BLaER1 (cell line): ENCODE results near the gene EFNB1.

Experiments
- H3K27ac ChIP-seq: shearing (Covaris generic); formaldehyde crosslinking; 2 replicates; pipeline ENCODE4 v1.8.1; 2022
- H3K27me3 ChIP-seq: shearing (Covaris generic); formaldehyde crosslinking; 2 replicates; pipeline ENCODE4 v1.8.1; 2022
- H3K36me3 ChIP-seq: shearing (Covaris generic); formaldehyde crosslinking; 2 replicates; pipeline ENCODE4 v1.8.1; 2022
- H3K4me1 ChIP-seq: shearing (Covaris generic); formaldehyde crosslinking; 2 replicates; pipeline ENCODE4 v1.8.1; 2022
- H3K4me2 ChIP-seq: shearing (Covaris generic); formaldehyde crosslinking; 2 replicates; pipeline ENCODE4 v1.8.1; 2022
- H3K4me3 ChIP-seq: shearing (Covaris generic); formaldehyde crosslinking; 2 replicates; pipeline ENCODE4 v1.8.1; 2022
- H3K9ac ChIP-seq: shearing (Covaris generic); formaldehyde crosslinking; 2 replicates; pipeline ENCODE4 v1.8.1; 2022
- H3K9me3 ChIP-seq: shearing (Covaris generic); formaldehyde crosslinking; 2 replicates; pipeline ENCODE4 v1.8.1; 2022
- H4K20me1 ChIP-seq: shearing (Covaris generic); formaldehyde crosslinking; 2 replicates; pipeline ENCODE4 v1.8.1; 2022
- Cebpa-rat ChIP-seq: shearing (Covaris generic); IDR thresholded peaks from 2 replicates; pipeline ENCODE4 v1.8.1; 2022

EFNB1 gene

GRCh38 chrX:68852046-68852445, 23.2 kb downstream of the EFNB1 start:
- Histone ChIP-seq H4K20me1 (no peaks in the 10 kb centered on the region), H3K4me3 (no peak overlapping the region), H3K27me3 (peaks cover 87% of the 10 kb centered on the region), H3K36me3 (no peaks in the 10 kb centered on the region), H3K27ac (no peak overlapping the region), H3K9me3 (no peaks in the 10 kb centered on the region), H3K4me2 (no peak overlapping the region), H3K9ac (no peak overlapping the region), H3K4me1 (no peaks in the 10 kb centered on the region)
- TF ChIP-seq Cebpa-rat, result no peak

- Histone ChIP-seq H3K27ac (no peak overlapping the region), H4K20me1 (no peaks in the 10 kb centered on the region), H3K36me3 (no peaks in the 10 kb centered on the region), H3K4me2 (no peak overlapping the region), H3K27me3 (peaks cover 87% of the 10 kb centered on the region), H3K9me3 (no peaks in the 10 kb centered on the region), H3K4me3 (no peak overlapping the region), H3K9ac (no peak overlapping the region), H3K4me1 (no peaks in the 10 kb centered on the region)
- no peak for TF ChIP-seq Cebpa-rat
Measured at GRCh38 chrX:68853665-68854251, 24.9 kb downstream of the EFNB1 start.

- TF ChIP-seq Cebpa-rat, result no peak
- H3K9ac ChIP-seq, result no peak overlapping the region
- H3K27me3 ChIP-seq, result peaks cover 93% of the 10 kb centered on the region
- H3K9me3 ChIP-seq, result no peaks in the 10 kb centered on the region
- H3K36me3 ChIP-seq, result no peaks in the 10 kb centered on the region
- peak overlapping the region; percentile 13; the same call in 1 of the 2 replicates for H3K27ac ChIP-seq
- H4K20me1 ChIP-seq, result peaks cover 3% of the 10 kb centered on the region; the same call in 1 of the 2 replicates
- no peak overlapping the region for H3K4me3 ChIP-seq
- H3K4me1 ChIP-seq, result peaks cover 7% of the 10 kb centered on the region
- peak overlapping the region; percentile 32; the same call in 1 of the 2 replicates for H3K4me2 ChIP-seq
Measured at GRCh38 chrX:68865300-68865699, 36.5 kb downstream of the EFNB1 start.

- Histone ChIP-seq H4K20me1 (peaks cover 6% of the 10 kb centered on the region; the same call in 1 of the 2 replicates), H3K9ac (no peak overlapping the region), H3K27me3 (peaks cover 93% of the 10 kb centered on the region), H3K4me2 (peak overlapping the region; percentile 32; the same call in 1 of the 2 replicates), H3K4me1 (peaks cover 7% of the 10 kb centered on the region), H3K36me3 (no peaks in the 10 kb centered on the region), H3K9me3 (no peaks in the 10 kb centered on the region), H3K27ac (no peak overlapping the region), H3K4me3 (no peak overlapping the region)
- no peak for TF ChIP-seq Cebpa-rat
Measured at GRCh38 chrX:68865926-68866325, 37.1 kb downstream of the EFNB1 start.

- no peak for TF ChIP-seq Cebpa-rat
- Histone ChIP-seq H3K27ac (no peak overlapping the region), H3K4me3 (no peak overlapping the region), H3K9ac (no peak overlapping the region), H4K20me1 (peaks cover 13% of the 10 kb centered on the region; the same call in 1 of the 2 replicates), H3K36me3 (no peaks in the 10 kb centered on the region), H3K27me3 (peaks cover 90% of the 10 kb centered on the region), H3K4me2 (no peak overlapping the region), H3K9me3 (no peaks in the 10 kb centered on the region), H3K4me1 (peaks cover 7% of the 10 kb centered on the region)
Measured at GRCh38 chrX:68867458-68868112, 38.8 kb downstream of the EFNB1 start.

GRCh38 chrX:68868316-68868715, 39.5 kb downstream of the EFNB1 start:
- no peaks in the 10 kb centered on the region for H3K9me3 ChIP-seq
- H3K4me3 ChIP-seq, result no peak overlapping the region
- H4K20me1 ChIP-seq, result peaks cover 13% of the 10 kb centered on the region; the same call in 1 of the 2 replicates
- peaks cover 89% of the 10 kb centered on the region for H3K27me3 ChIP-seq
- peaks cover 7% of the 10 kb centered on the region for H3K4me1 ChIP-seq
- H3K36me3 ChIP-seq, result no peaks in the 10 kb centered on the region
- no peak overlapping the region for H3K9ac ChIP-seq
- H3K27ac ChIP-seq, result no peak overlapping the region
- H3K4me2 ChIP-seq, result no peak overlapping the region
- no peak for TF ChIP-seq Cebpa-rat

GRCh38 chrX:68868902-68869800, 40.3 kb downstream of the EFNB1 start:
- Histone ChIP-seq H3K27me3 (peaks cover 89% of the 10 kb centered on the region), H3K9ac (no peak overlapping the region), H3K4me1 (peaks cover 7% of the 10 kb centered on the region), H3K36me3 (no peaks in the 10 kb centered on the region), H3K4me2 (no peak overlapping the region), H4K20me1 (peaks cover 13% of the 10 kb centered on the region; the same call in 1 of the 2 replicates), H3K27ac (no peak overlapping the region), H3K9me3 (no peaks in the 10 kb centered on the region), H3K4me3 (no peak overlapping the region)
- TF ChIP-seq Cebpa-rat, result no peak

GRCh38 chrX:68870357-68870756, 41.5 kb downstream of the EFNB1 start:
- no peak overlapping the region for H3K4me3 ChIP-seq
- H3K4me1 ChIP-seq, result peaks cover 4% of the 10 kb centered on the region
- H3K9me3 ChIP-seq, result no peaks in the 10 kb centered on the region
- H3K27ac ChIP-seq, result no peak overlapping the region
- TF ChIP-seq Cebpa-rat, result no peak
- peaks cover 92% of the 10 kb centered on the region for H3K27me3 ChIP-seq
- H3K9ac ChIP-seq, result no peak overlapping the region
- H4K20me1 ChIP-seq, result peaks cover 13% of the 10 kb centered on the region; the same call in 1 of the 2 replicates
- no peaks in the 10 kb centered on the region for H3K36me3 ChIP-seq
- H3K4me2 ChIP-seq, result no peak overlapping the region

- H3K27ac ChIP-seq, result no peak overlapping the region
- no peaks in the 10 kb centered on the region for H3K36me3 ChIP-seq
- peaks cover 23% of the 10 kb centered on the region; the same call in 1 of the 2 replicates for H4K20me1 ChIP-seq
- H3K9ac ChIP-seq, result no peak overlapping the region
- no peak overlapping the region for H3K4me2 ChIP-seq
- TF ChIP-seq Cebpa-rat, result no peak
- no peak overlapping the region for H3K4me3 ChIP-seq
- H3K4me1 ChIP-seq, result no peaks in the 10 kb centered on the region
- peaks cover 92% of the 10 kb centered on the region for H3K27me3 ChIP-seq
- no peaks in the 10 kb centered on the region for H3K9me3 ChIP-seq
Measured at GRCh38 chrX:68872171-68872570, 43.4 kb downstream of the EFNB1 start.
